VCaP (cell line): ENCODE measurements around the gene DMBT1.
A peak's percentile ranks its signal among the peaks of the same experiment; 100 is the strongest.

ENCODE experiments used
- H3K27ac ChIP-seq: fragments of 450-650 bp; 2 replicates; pipeline ENCODE4 v1.5.1; 2017
- CTCF ChIP-seq: fragments of 450-650 bp; conservative IDR thresholded peaks from 2 replicates; pipeline ENCODE4 v1.5.1; 2017; ENCODE audit warnings: mild to moderate bottlenecking, moderate library complexity

Gene DMBT1

GRCh38 chr10:122557516-122557915 is 3.0 kb upstream of the DMBT1 start:
- H3K27ac ChIP-seq, result no peak overlapping the region
- no peak for TF ChIP-seq CTCF

- TF ChIP-seq CTCF, result no peak
These were observed 2.1 kb upstream of the DMBT1 start for GRCh38 chr10:122558452-122558851.

GRCh38 chr10:122559228-122559627 is 1.3 kb upstream of the DMBT1 start:
- no peak for TF ChIP-seq CTCF

More at GRCh38 chr10:122558452-122558851, 2.1 kb upstream of the DMBT1 start:
- H3K27ac ChIP-seq, result no peak overlapping the region

GRCh38 chr10:122561212-122561611 is 658 bp downstream of the DMBT1 start:
- no peak overlapping the region for H3K27ac ChIP-seq
- TF ChIP-seq CTCF, result no peak

More at GRCh38 chr10:122559228-122559627, 1.3 kb upstream of the DMBT1 start:
- no peak overlapping the region for H3K27ac ChIP-seq

GRCh38 chr10:122561792-122562191 is 1.2 kb downstream of the DMBT1 start:
- TF ChIP-seq CTCF, result no peak
- no peak overlapping the region for H3K27ac ChIP-seq

- no peak for TF ChIP-seq CTCF
- no peak overlapping the region for H3K27ac ChIP-seq
These were observed 4.4 kb downstream of the DMBT1 start for GRCh38 chr10:122564980-122565379.

GRCh38 chr10:122565766-122566206 is 5.2 kb downstream of the DMBT1 start:
- H3K27ac ChIP-seq, result no peak overlapping the region
- TF ChIP-seq CTCF, result peak; percentile 80

GRCh38 chr10:122566632-122567031 is 6.1 kb downstream of the DMBT1 start:
- H3K27ac ChIP-seq, result no peak overlapping the region
- no peak for TF ChIP-seq CTCF
